Liver (tissue), 9 donors: Measurements from ENCODE around the gene CNGA4. TPM values are rescaled to one million over a fixed set of nuclear protein-coding genes. Genes with fewer than 3 reads are reported as not detected.
"Not testable (repeated sequence)": the region's sequence is repeated elsewhere in the genome, so short reads cannot be mapped to it uniquely, and the experiment has no call there.

Experiments
- DNase-seq: peaks from one replicate; pipeline ENCODE4 v3.0.0-alpha.2; 2017; ENCODE audit warnings: low spot score
- H3K27ac ChIP-seq, 2 donors: one replicate each; pipeline ENCODE4 v1.7.0; 2013; ENCODE audit warnings: inconsistent platforms in 2 of 2, low read length in 2 of 2, control low read depth in 1 of 2, low read depth in 1 of 2, mild to moderate bottlenecking in 1 of 2
- H3K27me3 ChIP-seq, 4 donors: one replicate each; pipeline versions ENCODE4 v1.6.1 to v1.7.0; 2013; ENCODE audit warnings: low read length in 3 of 4, inconsistent platforms in 1 of 4, mild to moderate bottlenecking in 1 of 4, moderate library complexity in 1 of 4; ENCODE audit not compliant: control insufficient read depth in 4 of 4, insufficient read depth in 4 of 4
- H3K36me3 ChIP-seq, 4 donors: one replicate each; pipeline versions ENCODE4 v1.6.1 to v1.7.0; 2013; ENCODE audit warnings: low read length in 3 of 4, mild to moderate bottlenecking in 3 of 4, low read depth in 1 of 4, moderate library complexity in 1 of 4; ENCODE audit not compliant: control insufficient read depth in 4 of 4, insufficient read depth in 3 of 4
- H3K4me1 ChIP-seq, 4 donors: one replicate each; pipeline versions ENCODE4 v1.6.1 to v1.7.0; 2013; ENCODE audit warnings: low read length in 3 of 4, mild to moderate bottlenecking in 3 of 4, moderate library complexity in 1 of 4; ENCODE audit not compliant: control insufficient read depth in 4 of 4, insufficient read depth in 4 of 4
- H3K4me3 ChIP-seq, 3 donors: one replicate each; pipeline versions ENCODE4 v1.6.1 to v1.7.0; 2013; ENCODE audit warnings: low read length in 3 of 3, control low read depth in 1 of 3, low read depth in 1 of 3, mild to moderate bottlenecking in 1 of 3
- H3K9ac ChIP-seq, 2 donors: one replicate each; pipeline ENCODE4 v1.7.0; 2013; ENCODE audit warnings: low read length in 2 of 2, mild to moderate bottlenecking in 2 of 2, moderate library complexity in 2 of 2, control low read depth in 1 of 2, low read depth in 1 of 2
- H3K9me3 ChIP-seq, 4 donors: one replicate each; pipeline versions ENCODE4 v1.6.1 to v1.7.0; 2013; ENCODE audit warnings: low read length in 3 of 4; ENCODE audit not compliant: control insufficient read depth in 4 of 4
- ATF3 ChIP-seq: IDR thresholded peaks from 2 replicates; pipeline ENCODE4 v1.6.1; 2016; ENCODE audit warnings: antibody characterized with exemption
- EGR1 ChIP-seq, 2 donors: IDR thresholded peaks; 2 replicates each; pipeline ENCODE4 v1.6.1; 2016 to 2018; ENCODE audit warnings: antibody characterized with exemption in 2 of 2, low read depth in 2 of 2
- FOXA1 ChIP-seq: IDR thresholded peaks from 2 replicates; pipeline ENCODE4 v1.6.1; 2016; ENCODE audit warnings: antibody characterized with exemption
- GABPA ChIP-seq, 2 donors: IDR thresholded peaks in 1 of 2; conservative IDR thresholded peaks in 1 of 2; 2 replicates each; pipeline ENCODE4 v1.6.1; 2016; ENCODE audit warnings: antibody characterized with exemption in 2 of 2, mild to moderate bottlenecking in 1 of 2, moderate library complexity in 1 of 2
- HNF4A ChIP-seq, 2 donors: conservative IDR thresholded peaks; 2 replicates each; pipeline ENCODE4 v1.6.1; 2016; ENCODE audit warnings: antibody characterized with exemption in 2 of 2, mild to moderate bottlenecking in 2 of 2
- HNF4G ChIP-seq: IDR thresholded peaks from 2 replicates; pipeline ENCODE4 v1.6.1; 2016; ENCODE audit warnings: antibody characterized with exemption
- NR2F2 ChIP-seq: IDR thresholded peaks from 2 replicates; pipeline ENCODE4 v1.6.1; 2016; ENCODE audit warnings: antibody characterized with exemption
- RAD21 ChIP-seq, 2 donors: IDR thresholded peaks; 2 replicates each; pipeline ENCODE4 v1.6.1; 2016; ENCODE audit warnings: antibody characterized with exemption in 2 of 2, mild to moderate bottlenecking in 2 of 2
- RXRA ChIP-seq, 2 donors: IDR thresholded peaks; 2 replicates each; pipeline ENCODE4 v1.6.1; 2017 to 2018; ENCODE audit warnings: antibody characterized with exemption in 2 of 2, mild to moderate bottlenecking in 1 of 2
- SP1 ChIP-seq: IDR thresholded peaks from 2 replicates; pipeline ENCODE4 v1.6.1; 2018; ENCODE audit warnings: antibody characterized with exemption, mild to moderate bottlenecking
- WGBS: extraction: QIAGEN DNeasy Blood & Tissue Kit; methylation state at CpG from one replicate; pipeline ENCODE4 v1.1.7; 2013; 5-methylcytosine and 5-hydroxymethylcytosine counted together
- polyA plus RNA-seq, 2 donors: library from polyadenylated mRNA; stranded (reverse) in 1 of 2; unstranded in 1 of 2; fragments of 200-250 nt in 1 of 2; fragments of >200 nt in 1 of 2; fragmentation: Nextera tagmentation in 1 of 2; extraction: Ambion mirVana in 1 of 2; gene quantifications; one replicate each; pipeline versions ENCODE4 v1.2.1 to v1.2.3, GENCODE V29; 2013 to 2015
- total RNA-seq, 2 donors: library from RNA; depleted of rRNA; stranded (reverse); fragments of >200 nt; gene quantifications; one replicate each; pipeline ENCODE4 v1.2.3, GENCODE V29; 2014
- TF ChIP-seq, protein P1 (sequence below): IDR thresholded peaks from 2 replicates; pipeline ENCODE4 v1.6.1; 2016; ENCODE audit warnings: antibody characterized with exemption
- donor health status: healthy.
- donor health status: healthy.
- donor health status: healthy.
- donor health status: healthy.
- donor health status: healthy.

Gene CNGA4
- total and polyA plus RNA-seq, 4 donors: 0.09 TPM; not detected in 3

- WGBS: 89% methylated on average over 41 of the region's 41 CpGs
- no peak overlapping the region for H3K27ac ChIP-seq
- no peak for DNase-seq
- TF ChIP-seq FOXA1: no peak
- no peak for TF ChIP-seq SP1
- no peak for TF ChIP-seq RXRA (IDR thresholded peaks at IDR 0.05)
- TF ChIP-seq EGR1 (IDR thresholded peaks at IDR 0.05; ENCODE audit: low read depth in 2 of 2): no peak
- no peak for TF ChIP-seq RAD21 (IDR thresholded peaks at IDR 0.05)
- no peak for TF ChIP-seq NR2F2
- TF ChIP-seq GABPA (IDR thresholded peaks at IDR 0.05 in 1 of 2, conservative IDR thresholded peaks at IDR 0.05 in 1 of 2): no peak
- TF ChIP-seq, protein P1, sequence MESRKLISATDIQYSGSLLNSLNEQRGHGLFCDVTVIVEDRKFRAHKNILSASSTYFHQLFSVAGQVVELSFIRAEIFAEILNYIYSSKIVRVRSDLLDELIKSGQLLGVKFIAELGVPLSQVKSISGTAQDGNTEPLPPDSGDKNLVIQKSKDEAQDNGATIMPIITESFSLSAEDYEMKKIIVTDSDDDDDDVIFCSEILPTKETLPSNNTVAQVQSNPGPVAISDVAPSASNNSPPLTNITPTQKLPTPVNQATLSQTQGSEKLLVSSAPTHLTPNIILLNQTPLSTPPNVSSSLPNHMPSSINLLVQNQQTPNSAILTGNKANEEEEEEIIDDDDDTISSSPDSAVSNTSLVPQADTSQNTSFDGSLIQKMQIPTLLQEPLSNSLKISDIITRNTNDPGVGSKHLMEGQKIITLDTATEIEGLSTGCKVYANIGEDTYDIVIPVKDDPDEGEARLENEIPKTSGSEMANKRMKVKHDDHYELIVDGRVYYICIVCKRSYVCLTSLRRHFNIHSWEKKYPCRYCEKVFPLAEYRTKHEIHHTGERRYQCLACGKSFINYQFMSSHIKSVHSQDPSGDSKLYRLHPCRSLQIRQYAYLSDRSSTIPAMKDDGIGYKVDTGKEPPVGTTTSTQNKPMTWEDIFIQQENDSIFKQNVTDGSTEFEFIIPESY: no peak
- H3K9me3 ChIP-seq: no peaks in the 10 kb centered on the region
- H3K27me3 ChIP-seq: peaks cover 0 to 6% (median 0%) of the 10 kb centered on the region in 4 donors
- H3K36me3 ChIP-seq: no peaks in the 10 kb centered on the region
- H3K4me3 ChIP-seq: no peak overlapping the region
- no peaks in the 10 kb centered on the region for H3K4me1 ChIP-seq
- no peak overlapping the region for H3K9ac ChIP-seq
These were observed 31.8 kb downstream of the CNGA4 start for GRCh38 chr11:6270584-6271246.

DNA sequence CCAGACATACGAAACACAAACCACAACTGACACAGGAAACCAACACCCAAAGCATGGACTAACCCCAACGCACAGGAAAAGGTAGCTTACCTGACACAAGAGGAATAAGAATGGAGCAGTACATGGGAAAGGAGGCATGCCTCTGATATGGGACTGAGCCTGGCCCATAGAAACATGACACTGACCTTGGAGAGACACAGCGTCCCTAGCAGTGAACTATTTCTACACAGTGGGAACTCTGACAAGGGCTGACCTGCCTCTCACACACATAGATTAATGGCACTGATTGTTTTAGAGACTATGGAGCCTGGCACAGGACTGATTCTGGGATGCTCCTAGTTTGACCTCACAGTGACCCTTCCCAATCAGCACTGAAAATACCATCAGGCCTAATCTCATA is 32.7 kb downstream of the CNGA4 start:
- Histone ChIP-seq H3K27ac (no peak overlapping the region), H3K9ac (no peak overlapping the region), H3K4me3 (no peak overlapping the region), H3K4me1 (no peaks in the 10 kb centered on the region), H3K27me3 (peaks cover 0 to 6% (median under 1%) of the 10 kb centered on the region in 4 donors), H3K9me3 (peaks cover 0 to under 1% (median 0%) of the 10 kb centered on the region in 4 donors), H3K36me3 (no peaks in the 10 kb centered on the region)
- DNase-seq: no peak
- TF ChIP-seq HNF4G: no peak
- 80% methylated on average over 3 of the region's 3 CpGs for WGBS

DNA sequence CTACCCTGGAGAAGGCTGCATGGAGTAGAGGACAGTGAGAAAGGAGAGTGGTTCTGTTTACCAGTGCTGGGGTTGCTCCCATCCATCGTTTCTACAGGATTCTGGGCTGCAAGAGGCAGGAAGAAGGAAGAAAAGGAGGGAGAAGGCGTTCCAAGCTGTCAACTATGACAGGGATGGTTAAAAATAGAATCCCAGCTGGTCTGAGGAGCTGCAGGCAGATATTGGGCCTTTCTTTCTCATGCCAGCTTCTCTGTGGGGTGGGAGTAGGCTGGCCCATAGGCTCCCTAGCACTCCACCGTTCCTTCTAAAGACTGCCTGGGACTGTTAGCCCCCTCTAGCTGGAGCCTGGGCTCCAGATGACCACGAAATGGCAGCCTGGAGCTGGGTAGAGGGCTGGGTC is 34.3 kb downstream of the CNGA4 start:
- TF ChIP-seq ATF3 (no peak), NR2F2 (no peak), EGR1 (IDR thresholded peaks at IDR 0.05; ENCODE audit: low read depth in 2 of 2) (no peak), HNF4A (conservative IDR thresholded peaks at IDR 0.05) (no peak), GABPA (IDR thresholded peaks at IDR 0.05 in 1 of 2, conservative IDR thresholded peaks at IDR 0.05 in 1 of 2) (no peak), RAD21 (IDR thresholded peaks at IDR 0.05) (no peak)
- TF ChIP-seq, protein P1: no peak
- H3K27me3 ChIP-seq: peaks cover 0 to 6% (median under 1%) of the 10 kb centered on the region in 4 donors
- no peak for DNase-seq
- no peak overlapping the region for H3K27ac ChIP-seq
- H3K36me3 ChIP-seq: no peaks in the 10 kb centered on the region
- no peak overlapping the region for H3K9ac ChIP-seq
- WGBS: 67% methylated on average over 4 of the region's 4 CpGs
- H3K4me1 ChIP-seq: no peaks in the 10 kb centered on the region
- H3K4me3 ChIP-seq: no peak overlapping the region
- H3K9me3 ChIP-seq: peaks cover 0 to 4% (median 0%) of the 10 kb centered on the region in 4 donors

DNA sequence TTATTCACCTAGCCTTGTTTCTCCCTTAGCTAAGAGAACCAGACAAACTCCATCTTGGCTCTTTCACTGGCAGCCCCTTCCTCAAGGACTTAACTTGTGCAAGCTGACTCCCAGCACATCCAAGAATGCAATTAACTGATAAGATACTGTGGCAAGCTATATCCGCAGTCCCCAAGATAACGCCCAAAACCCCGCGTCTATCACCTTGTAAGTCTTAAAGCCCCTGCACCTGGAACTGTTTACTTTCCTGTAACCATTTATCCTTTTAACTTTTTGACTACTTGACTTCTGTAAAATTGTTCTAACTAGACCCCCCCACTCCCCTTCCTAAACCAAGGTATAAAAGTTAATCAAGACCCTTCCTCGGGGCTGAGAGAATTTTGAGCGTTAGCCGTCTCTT is 41.9 kb downstream of the CNGA4 start:
- H3K4me1 ChIP-seq, H3K36me3 ChIP-seq, H3K4me3 ChIP-seq, H3K9ac ChIP-seq, H3K27ac ChIP-seq, H3K27me3 ChIP-seq, DNase-seq, H3K9me3 ChIP-seq: not testable (repeated sequence)
- WGBS: 33% methylated on average over 7 of the region's 7 CpGs
